ENCODE results near the gene TIMM8B. TPM values are rescaled to one million over a fixed set of nuclear protein-coding genes. Genes with fewer than 3 reads are reported as not detected.
"Not testable (repeated sequence)": the region's sequence is repeated elsewhere in the genome, so short reads cannot be mapped to it uniquely, and the experiment has no call there.

Gene TIMM8B
- 158 TPM for total RNA-seq
- long read RNA-seq, transcript TIMM8B-201 (2 exons, 819 nt) = major isoform, 75 of 107 reads
- long read RNA-seq, transcript TIMM8B-203 (3 exons, 1,155 nt) = minor isoform, 16 of 107 reads
- long read RNA-seq, partial matches to known transcripts = 0 of 107 reads
- long read RNA-seq, other reads (novel, unspliced or antisense) = 15 of 107 reads

- DNase-seq (peak; percentile 94), ATAC-seq (peak; percentile 91)
- intact Hi-C loops (cut with micrococcal nuclease) = no loop called here
Observed at GRCh38 chr11:112086422-112087191, at the start of gene TIMM8B, which contains the start of gene SDHD. Gene TIMM8B (minus strand): TSS chr11:112086756. CDS start chr11:112086723, 33 bp downstream. Gene SDHD (plus strand): TSS chr11:112086873. CDS start chr11:112086908, 35 bp downstream.

DNA sequence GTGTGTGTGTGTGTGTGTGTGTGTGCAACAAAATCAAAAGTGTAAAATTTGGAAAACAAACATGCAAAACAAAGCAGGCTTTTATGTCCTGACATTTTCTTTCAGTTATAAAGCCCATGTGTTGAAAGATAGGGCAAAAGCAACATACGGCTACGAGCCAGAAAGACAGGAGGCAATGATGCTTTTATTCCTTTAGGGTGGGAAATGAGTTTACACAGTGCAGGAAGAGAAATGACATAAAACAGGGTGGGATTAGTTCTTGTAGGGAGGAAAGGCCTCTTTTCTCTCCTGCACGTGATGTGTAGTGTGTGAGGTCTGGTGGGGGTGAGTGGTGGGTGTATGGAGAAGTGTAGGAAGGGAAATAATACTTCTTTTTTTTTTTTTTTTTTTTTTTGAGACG is 47.9 kb upstream of the TIMM8B start:
- DNase-seq = no peak
- intact Hi-C loops (cut with micrococcal nuclease) = no loop called here
- ATAC-seq = no peak

- no peak for ATAC-seq
- DNase-seq = no peak
- intact Hi-C loops (cut with micrococcal nuclease) = no loop called here
Observed at GRCh38 chr11:112132737-112133136, 46.2 kb upstream of the TIMM8B start.

DNA sequence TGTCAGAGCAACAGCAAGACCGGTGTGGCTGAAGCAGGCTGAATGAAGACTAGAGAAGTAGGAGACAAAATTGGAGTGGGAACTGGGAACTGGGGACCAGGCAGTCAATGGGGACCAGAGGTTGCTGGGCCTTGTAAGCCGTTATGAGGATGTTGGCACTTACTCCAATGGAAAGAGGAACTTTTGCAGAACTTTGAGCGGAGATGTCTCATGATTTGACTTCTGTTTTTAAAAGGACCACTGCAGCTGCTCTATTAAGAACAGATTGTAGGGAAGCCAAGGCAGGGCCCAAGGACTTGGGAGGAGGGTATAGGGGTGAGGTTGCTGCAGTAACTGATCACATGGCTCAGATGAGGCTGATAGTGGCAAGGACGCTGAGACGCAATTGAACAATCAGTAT is 43.1 kb upstream of the TIMM8B start:
- peak; percentile 75 for ATAC-seq
- no peak for DNase-seq

DNA sequence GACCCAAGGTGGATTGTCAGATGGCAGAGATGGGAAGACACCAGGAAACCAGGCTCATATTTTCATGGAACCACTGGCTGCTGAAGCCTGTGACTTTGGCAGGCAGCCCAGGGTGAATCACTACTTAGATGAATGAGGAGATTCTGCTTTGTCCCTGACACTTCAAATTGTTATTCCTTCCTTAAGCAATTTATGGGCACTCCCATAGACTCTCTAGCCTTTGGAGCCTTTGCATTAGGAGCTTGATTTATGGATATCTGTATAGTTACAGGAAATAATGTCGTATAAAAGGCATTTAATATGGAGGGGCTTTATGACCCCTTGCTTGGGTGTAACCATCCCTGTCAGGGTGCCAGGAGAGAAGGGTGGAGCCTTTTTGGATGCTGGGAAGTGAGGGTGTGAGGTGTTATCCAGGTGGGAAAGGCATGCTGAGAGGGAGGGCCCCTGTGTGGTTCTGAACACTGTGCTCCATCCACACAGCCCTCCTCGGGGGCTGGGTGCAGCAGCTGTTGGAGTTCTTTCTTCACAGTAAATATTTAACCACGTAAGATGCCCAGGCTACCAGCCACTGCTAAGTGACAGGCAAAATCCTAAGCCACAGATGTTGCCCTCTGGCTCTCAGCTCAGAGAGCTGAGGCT is 42.0 kb upstream of the TIMM8B start:
- ATAC-seq = no peak
- intact Hi-C loops (cut with micrococcal nuclease) = no loop called here
- peak; percentile 44 for DNase-seq

More for the DNA sequence above, 43.1 kb upstream of the TIMM8B start:
- intact Hi-C loops (cut with micrococcal nuclease) = no loop called here

DNA sequence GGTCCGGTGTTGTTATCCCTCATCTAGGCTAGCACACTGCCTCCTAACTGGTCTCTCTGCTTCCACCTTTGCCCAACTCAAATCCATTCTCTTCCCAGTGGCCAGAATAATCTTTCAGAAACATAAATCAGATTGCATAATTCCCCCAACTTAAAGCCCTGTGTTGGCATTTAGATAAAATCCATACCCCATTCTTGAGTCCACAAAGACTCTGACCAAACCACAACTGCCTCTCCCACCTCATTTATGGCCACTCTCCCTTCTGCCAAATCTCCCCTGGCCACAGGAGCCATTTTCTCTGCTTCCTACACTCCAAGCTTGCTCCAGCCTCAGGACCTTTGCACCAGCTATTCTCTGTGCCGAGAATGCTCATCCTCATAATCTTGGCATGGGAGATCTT is 40.5 kb upstream of the TIMM8B start:
- DNase-seq = no peak
- intact Hi-C loops (cut with micrococcal nuclease) = no loop called here
- no peak for ATAC-seq

DNA sequence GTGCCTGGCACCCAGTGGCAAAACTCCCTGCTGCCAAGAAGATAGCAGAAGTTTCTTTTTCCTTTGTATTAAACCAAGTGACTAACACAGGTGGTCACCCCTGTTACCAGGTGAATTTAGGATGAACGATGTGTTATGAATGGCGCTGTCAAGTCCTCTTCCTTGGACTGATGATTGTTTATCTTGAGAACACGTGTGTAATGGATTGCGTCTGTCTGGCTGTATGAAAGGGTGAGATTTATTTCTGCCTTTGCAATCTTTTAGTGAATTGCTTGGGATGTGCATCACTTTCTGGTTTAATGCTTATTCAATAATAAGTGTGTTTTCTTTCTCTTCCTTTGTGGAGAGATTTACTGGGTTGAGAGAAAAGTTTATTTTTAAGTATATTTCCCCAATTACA is 36.6 kb upstream of the TIMM8B start:
- no peak for ATAC-seq
- no peak for DNase-seq
- intact Hi-C loops (cut with micrococcal nuclease) = no loop called here

DNA sequence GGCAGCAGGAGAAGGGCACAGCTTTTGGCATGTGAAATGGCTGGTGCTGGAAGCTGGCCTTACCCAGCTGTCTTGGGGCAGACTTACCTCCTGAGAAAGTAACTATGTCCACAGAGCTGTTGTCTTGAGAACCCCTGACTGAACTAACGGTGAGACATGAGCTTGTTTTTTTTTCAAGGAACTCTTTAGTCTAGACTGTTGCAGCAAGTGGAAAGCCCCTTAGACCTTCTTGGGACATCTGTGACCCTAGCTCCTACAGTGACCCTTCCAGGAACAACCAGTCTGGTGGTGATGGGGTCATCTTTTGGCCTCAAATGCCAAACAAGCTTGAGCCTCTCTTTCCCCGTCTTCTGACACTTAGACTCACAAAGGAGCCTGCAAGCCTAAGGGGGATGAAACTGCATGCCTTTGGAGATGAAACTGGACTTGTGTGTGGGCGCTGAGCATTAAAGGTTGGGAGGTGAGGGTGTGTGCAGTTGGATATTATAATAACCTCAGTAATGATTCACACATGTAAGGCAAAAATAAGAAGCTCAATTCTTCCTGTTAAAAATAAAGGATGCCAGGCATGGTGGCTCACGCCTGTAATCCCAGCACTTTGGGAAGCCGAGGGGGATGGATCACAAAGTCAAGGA is 35.5 kb upstream of the TIMM8B start:
- DNase-seq = no peak

GRCh38 chr11:112118176-112118575 is 31.6 kb upstream of the TIMM8B start:
- ATAC-seq (no peak), DNase-seq (no peak)
- intact Hi-C loops (cut with micrococcal nuclease) = loop anchor here (10.0 kb wide), 1 partner anchor 157 kb away; no protein-coding TSS in a partner anchor

More for the DNA sequence above, 35.5 kb upstream of the TIMM8B start:
- intact Hi-C loops (cut with micrococcal nuclease) = no loop called here
- no peak for ATAC-seq

- intact Hi-C loops (cut with micrococcal nuclease) = loop anchor here (10.0 kb wide), 1 partner anchor 159 kb away; no protein-coding TSS in a partner anchor
- ATAC-seq = no peak
- DNase-seq = no peak
Observed at GRCh38 chr11:112115386-112115785, 28.8 kb upstream of the TIMM8B start.

- intact Hi-C loops (cut with micrococcal nuclease) = loop anchor here (10.0 kb wide), 1 partner anchor 160 kb away; no protein-coding TSS in a partner anchor
- ATAC-seq (no peak), DNase-seq (no peak)
Observed at GRCh38 chr11:112114460-112114859, 27.9 kb upstream of the TIMM8B start.

DNA sequence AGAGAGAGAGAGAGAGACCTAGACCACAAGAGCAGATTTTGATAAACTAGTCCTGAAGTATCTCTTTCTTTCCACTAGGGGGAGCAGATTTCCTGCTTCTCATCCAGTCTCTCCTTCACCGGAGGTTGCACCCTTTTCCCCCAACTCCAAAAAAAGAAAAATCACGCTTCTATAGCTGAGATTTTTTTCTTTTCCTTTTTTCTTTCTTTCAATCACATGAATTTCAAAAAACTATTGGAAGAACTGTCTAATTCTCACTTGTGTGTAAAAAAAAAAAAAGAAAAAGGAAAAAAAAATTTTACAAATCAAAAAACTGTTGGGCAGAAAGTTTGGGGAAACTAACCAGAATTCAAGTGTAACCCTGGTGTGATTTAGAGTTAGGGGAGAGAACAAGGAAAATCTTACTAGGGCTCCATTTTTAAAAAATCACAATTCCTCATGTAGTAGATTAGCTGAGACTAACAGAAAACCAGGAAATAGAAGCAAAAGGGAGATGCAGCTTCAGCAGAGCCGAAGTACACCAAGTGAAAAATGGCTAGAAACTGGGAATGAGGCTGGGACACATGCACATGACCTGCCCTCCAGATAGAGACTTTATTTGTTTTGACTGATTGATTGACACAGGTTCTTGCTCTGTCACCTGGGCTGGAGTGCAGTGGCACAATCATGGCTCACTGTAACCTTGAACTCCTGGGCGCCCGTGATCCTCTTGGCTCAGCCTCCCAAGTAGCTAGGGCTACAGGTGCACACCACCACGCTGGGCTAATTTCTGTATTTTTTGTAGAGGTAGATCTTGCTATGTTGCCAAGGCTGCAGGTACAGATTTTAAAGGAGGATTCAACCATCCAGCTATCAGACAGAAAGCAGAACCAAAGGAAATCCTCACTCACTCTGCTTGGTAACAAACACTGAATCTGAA is 27.2 kb upstream of the TIMM8B start:
- intact Hi-C loops (cut with micrococcal nuclease) = loop anchor here (10.0 kb wide), 1 partner anchor 161 kb away; no protein-coding TSS in a partner anchor
- DNase-seq (no peak), ATAC-seq (peak; percentile 77)

- DNase-seq (no peak), ATAC-seq (no peak)
- intact Hi-C loops (cut with micrococcal nuclease) = no loop called here
Observed at GRCh38 chr11:112106070-112106469, 19.5 kb upstream of the TIMM8B start.

DNA sequence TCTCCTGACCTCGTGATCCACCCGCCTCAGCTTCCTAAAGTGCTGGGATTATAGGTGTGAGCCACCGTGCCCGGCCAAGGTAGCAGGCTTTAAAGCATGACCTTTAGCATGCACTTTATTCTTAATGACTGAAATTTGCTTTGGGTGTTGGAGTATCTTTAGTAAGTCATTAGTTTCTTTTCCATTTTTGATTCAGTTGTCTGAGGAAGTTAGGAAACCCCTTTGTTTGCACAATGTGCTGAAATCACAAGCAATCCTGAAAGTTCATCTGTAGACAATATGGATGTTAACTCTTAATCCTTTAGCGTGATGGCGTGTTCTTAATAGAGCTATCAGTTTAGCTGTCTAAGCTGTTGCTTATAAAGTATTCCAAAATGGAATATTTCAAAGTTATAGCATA is 16.9 kb upstream of the TIMM8B start:
- DNase-seq (no peak), ATAC-seq (no peak)
- intact Hi-C loops (cut with micrococcal nuclease) = no loop called here

- DNase-seq = no peak
- ATAC-seq = peak; percentile 53
- intact Hi-C loops (cut with micrococcal nuclease) = no loop called here
Observed at GRCh38 chr11:112100462-112100861, 13.9 kb upstream of the TIMM8B start.

- ATAC-seq (no peak), DNase-seq (no peak)
- intact Hi-C loops (cut with micrococcal nuclease) = no loop called here
Observed at GRCh38 chr11:112097734-112098528, 11.4 kb upstream of the TIMM8B start.

DNA sequence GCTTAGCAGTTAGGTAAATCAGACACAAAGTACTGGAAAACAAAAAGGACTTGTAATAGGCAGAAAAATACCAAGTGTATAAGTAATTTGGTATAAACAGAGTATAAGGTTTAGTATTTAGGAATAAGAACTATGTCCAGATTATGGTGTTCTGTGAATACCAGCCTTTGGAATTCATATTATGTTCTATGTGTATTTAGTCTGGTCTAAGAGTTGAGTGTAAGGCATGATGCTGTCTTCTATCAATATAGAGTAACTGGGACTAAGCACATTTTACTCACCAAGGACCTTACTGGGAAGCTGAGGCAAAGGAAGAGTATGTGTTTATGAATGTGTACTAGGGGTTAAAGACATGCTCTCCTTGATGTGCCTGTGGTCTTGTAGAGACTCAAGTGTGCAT is 9.6 kb upstream of the TIMM8B start:
- intact Hi-C loops (cut with micrococcal nuclease) = no loop called here
- ATAC-seq (no peak), DNase-seq (no peak)

DNA sequence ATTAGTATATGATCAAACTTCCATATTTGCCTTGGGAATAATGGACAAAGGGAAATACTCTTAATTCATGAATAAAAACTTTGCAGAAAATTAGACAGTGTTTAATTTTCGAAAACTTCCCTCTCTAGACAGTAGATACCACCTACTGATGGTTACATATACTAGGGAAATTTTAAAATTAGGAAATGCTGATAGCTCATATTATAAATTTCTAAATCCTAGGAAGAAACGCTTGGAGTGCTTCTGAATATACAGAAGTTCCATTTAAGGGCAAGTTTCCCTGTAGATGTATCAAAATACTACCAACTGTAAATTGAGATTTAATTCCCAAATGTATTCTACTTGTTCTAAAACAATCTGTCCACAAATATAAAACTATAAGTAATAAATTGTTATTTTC is 8.7 kb upstream of the TIMM8B start:
- DNase-seq; ATAC-seq; intact Hi-C loops (cut with micrococcal nuclease): not testable (repeated sequence)

All from left ventricle myocardium superior (tissue), 1 donor.